Naive thymus-derived CD8-positive, alpha-beta T cell (primary cell): ENCODE data around the gene DSTYK. TPM values are rescaled to one million over a fixed set of nuclear protein-coding genes. Genes with fewer than 3 reads are reported as not detected.

Source experiments
- ATAC-seq, 2 donors: fragments of 150-1000 bp; cut with Tn5 transposase in 1 of 2; sonication (Bioruptor Pico), chemical (Tn5 transposase) in 1 of 2; 1 replicate in 1 of 2; 2 replicates in 1 of 2; pipeline ENCODE4 v1.10.0; 2021; ENCODE audit warnings: mild to moderate bottlenecking in 2 of 2, moderate library complexity in 2 of 2
- POLR2A ChIA-PET: fragments of 350-600 bp; sonication (Branson Sonifier 250); formaldehyde crosslinking; loops from one replicate; lab custom pipeline; 2021; ENCODE audit warnings: antibody characterized with exemption; lab: Charles Lee
- DNase-seq, 10 donors: peaks; one replicate each; pipeline versions ENCODE4 v3.0.0 to v3.0.0-alpha.2; 2020 to 2022
- H3K27ac Mint-ChIP-seq, 10 donors: one replicate each; pipeline ENCODE4 v1.8.0; 2020 to 2022; ENCODE audit warnings: mild to moderate bottlenecking in 10 of 10, mixed read lengths in 10 of 10, moderate library complexity in 4 of 10, inconsistent platforms in 1 of 10
- H3K27me3 Mint-ChIP-seq, 5 donors: one replicate each; pipeline ENCODE4 v1.8.0; 2021 to 2022; ENCODE audit warnings: mixed read lengths in 5 of 5
- H3K36me3 Mint-ChIP-seq, 3 donors: one replicate each; pipeline ENCODE4 v1.8.0; 2020 to 2022; ENCODE audit warnings: mixed read lengths in 3 of 3, mild to moderate bottlenecking in 2 of 3, inconsistent platforms in 1 of 3
- H3K4me1 Mint-ChIP-seq, 4 donors: one replicate each; pipeline ENCODE4 v1.8.0; 2021 to 2022; ENCODE audit warnings: mixed read lengths in 4 of 4
- H3K4me3 Mint-ChIP-seq, 10 donors: one replicate each; pipeline ENCODE4 v1.8.0; 2020 to 2022; ENCODE audit warnings: mild to moderate bottlenecking in 10 of 10, mixed read lengths in 10 of 10, moderate library complexity in 6 of 10, inconsistent platforms in 1 of 10
- H3K9me3 Mint-ChIP-seq, 9 donors: one replicate each; pipeline ENCODE4 v1.8.0; 2020 to 2022; ENCODE audit warnings: mixed read lengths in 9 of 9, mild to moderate bottlenecking in 3 of 9, inconsistent platforms in 1 of 9, moderate library complexity in 1 of 9
- polyA plus RNA-seq, 3 donors: library from polyadenylated mRNA; unstranded; fragments of 300-500 nt; fragmentation: Illumina TruSeq; gene quantifications; one replicate each; pipeline ENCODE4 v1.2.3, GENCODE V29; 2021
- total RNA-seq, 8 experiments: library from RNA in 2 of 8; stranded (reverse) in 2 of 8; gene quantifications; one replicate each; pipeline ENCODE4 v1.2.3 and lab custom pipeline; 2021 to 2026

Gene DSTYK
- total and polyA plus RNA-seq, 5 experiments from 2014 or later = 5.2 to 17.5 (median 8.6) TPM

GRCh38 chr1:205129447-205130029 lies 82.0 kb downstream of the DSTYK start:
- Mint-ChIP-seq H3K4me3 (no peak overlapping the region), H3K27me3 (peaks cover 0 to 2% (median 0%) of the 10 kb centered on the region in 5 donors), H3K36me3 (no peaks in the 10 kb centered on the region), H3K27ac (no peak overlapping the region), H3K9me3 (no peaks in the 10 kb centered on the region), H3K4me1 (peaks cover 0 to 6% (median 0%) of the 10 kb centered on the region in 4 donors)
- POLR2A ChIA-PET = no interaction called here
- ATAC-seq (no peak), DNase-seq (no peak)

GRCh38 chr1:205128050-205128449 lies 83.5 kb downstream of the DSTYK start:
- Mint-ChIP-seq H3K4me1 (peaks cover 0 to 6% (median 3%) of the 10 kb centered on the region in 4 donors), H3K27ac (no peak overlapping the region), H3K27me3 (peaks cover 0 to 2% (median 0%) of the 10 kb centered on the region in 5 donors), H3K4me3 (no peak overlapping the region), H3K36me3 (no peaks in the 10 kb centered on the region), H3K9me3 (no peaks in the 10 kb centered on the region)
- DNase-seq (no peak), ATAC-seq (no peak)
- POLR2A ChIA-PET = no interaction called here

GRCh38 chr1:205127646-205128045 lies 83.9 kb downstream of the DSTYK start:
- H3K4me3 Mint-ChIP-seq = no peak overlapping the region
- H3K27me3 Mint-ChIP-seq = peaks cover 0 to 2% (median 0%) of the 10 kb centered on the region in 5 donors
- H3K4me1 Mint-ChIP-seq = peaks cover 2 to 10% (median 7%) of the 10 kb centered on the region in 4 donors
- no peaks in the 10 kb centered on the region for H3K9me3 Mint-ChIP-seq
- POLR2A ChIA-PET = no interaction called here
- no peaks in the 10 kb centered on the region for H3K36me3 Mint-ChIP-seq
- no peak overlapping the region for H3K27ac Mint-ChIP-seq
- DNase-seq = no peak
- no peak for ATAC-seq

GRCh38 chr1:205124726-205125125 lies 86.8 kb downstream of the DSTYK start:
- POLR2A ChIA-PET = interaction anchor here (0.7 kb wide), 1 partner anchor 134 kb away, joined by 6 read pairs; no protein-coding TSS in a partner anchor
- no peak overlapping the region for H3K4me3 Mint-ChIP-seq

GRCh38 chr1:205122489-205122882 lies 89.0 kb downstream of the DSTYK start:
- H3K27me3 Mint-ChIP-seq = no peaks in the 10 kb centered on the region
- peaks cover 0 to 19% (median 0%) of the 10 kb centered on the region in 3 donors for H3K36me3 Mint-ChIP-seq
- POLR2A ChIA-PET = interaction anchor here (0.5 to 2.9 kb wide), 5 partner anchors 19 to 510 kb away, joined by 4 to 17 read pairs (median 8); partner anchors contain the start of genes DSTYK, ELK4 and TMCC2
- ATAC-seq = no peak
- peaks cover 19 to 52% (median 49%) of the 10 kb centered on the region in 4 donors for H3K4me1 Mint-ChIP-seq
- no peak for DNase-seq
- no peaks in the 10 kb centered on the region for H3K9me3 Mint-ChIP-seq
- H3K4me3 Mint-ChIP-seq = peak overlapping the region; percentile 88 to 100 (median 98)
- H3K27ac Mint-ChIP-seq = peak overlapping the region; percentile 98 to 100 (median 100)

More at GRCh38 chr1:205124726-205125125, 86.8 kb downstream of the DSTYK start:
- H3K4me1 Mint-ChIP-seq = peaks cover 15 to 36% (median 34%) of the 10 kb centered on the region in 4 donors
- peak overlapping the region in 1 of 10 donors; percentile 14 for H3K27ac Mint-ChIP-seq
- peaks cover 0 to 3% (median 0%) of the 10 kb centered on the region in 3 donors for H3K36me3 Mint-ChIP-seq
- no peaks in the 10 kb centered on the region for H3K9me3 Mint-ChIP-seq
- no peak for ATAC-seq
- H3K27me3 Mint-ChIP-seq = no peaks in the 10 kb centered on the region
- no peak for DNase-seq

GRCh38 chr1:205121660-205122488 lies 89.6 kb downstream of the DSTYK start, which contains the start of gene RBBP5:
Gene RBBP5 (minus strand): TSS chr1:205121978. CDS start chr1:205121873, 105 bp downstream.
- POLR2A ChIA-PET = interaction anchor here (0.6 to 2.9 kb wide), 9 partner anchors 20 to 667 kb away, joined by 3 to 17 read pairs (median 6); partner anchors contain the start of genes DSTYK, ELK4, NUCKS1 and TMCC2
- H3K4me3 Mint-ChIP-seq = peak within 1 kb of the TSS; percentile 88 to 100 (median 98)
- H3K36me3 Mint-ChIP-seq = peaks cover 0 to 21% (median 0%) of the 10 kb centered on the region in 3 donors
- peaks cover 19 to 53% (median 49%) of the 10 kb centered on the region in 4 donors for H3K4me1 Mint-ChIP-seq
- no peaks in the 10 kb centered on the region for H3K27me3 Mint-ChIP-seq
- peak within 1 kb of the TSS; percentile 98 to 100 (median 100) for H3K27ac Mint-ChIP-seq
- ATAC-seq (peak; percentile 95), DNase-seq (peak; percentile 81 to 99 (median 94))
- H3K9me3 Mint-ChIP-seq = no peaks in the 10 kb centered on the region

GRCh38 chr1:205118752-205119151 lies 92.8 kb downstream of the DSTYK start:
- POLR2A ChIA-PET = no interaction called here
- H3K4me1 Mint-ChIP-seq = peaks cover 23 to 61% (median 58%) of the 10 kb centered on the region in 4 donors
- no peak for DNase-seq
- no peak for ATAC-seq
- peak overlapping the region in 4 of 10 donors; percentile 3 to 65 (median 8) for H3K27ac Mint-ChIP-seq
- H3K9me3 Mint-ChIP-seq = no peaks in the 10 kb centered on the region
- H3K36me3 Mint-ChIP-seq = peaks cover 0 to 47% (median 0%) of the 10 kb centered on the region in 3 donors
- peak overlapping the region in 6 of 10 donors; percentile 2 to 58 (median 39) for H3K4me3 Mint-ChIP-seq
- H3K27me3 Mint-ChIP-seq = no peaks in the 10 kb centered on the region

- POLR2A ChIA-PET = interaction anchor here (0.8 kb wide), 1 partner anchor 9 kb away, joined by 3 read pairs; no protein-coding TSS in a partner anchor
- H3K4me3 Mint-ChIP-seq = no peak overlapping the region
- H3K27me3 Mint-ChIP-seq = no peaks in the 10 kb centered on the region
- DNase-seq = no peak
- no peaks in the 10 kb centered on the region for H3K9me3 Mint-ChIP-seq
- H3K4me1 Mint-ChIP-seq = peaks cover 11 to 25% (median 14%) of the 10 kb centered on the region in 4 donors
- ATAC-seq = no peak
- H3K27ac Mint-ChIP-seq = peak overlapping the region in 3 of 10 donors; percentile 0 to 12 (median 5)
- H3K36me3 Mint-ChIP-seq = peaks cover 4 to 80% (median 13%) of the 10 kb centered on the region in 3 donors
Measured at GRCh38 chr1:205111354-205111753, 100.1 kb downstream of the DSTYK start.

GRCh38 chr1:205109711-205110110 lies 101.8 kb downstream of the DSTYK start:
- Mint-ChIP-seq H3K27me3 (no peaks in the 10 kb centered on the region), H3K27ac (peak overlapping the region in 2 of 10 donors; percentile 33 to 36), H3K4me1 (peaks cover 7 to 19% (median 10%) of the 10 kb centered on the region in 4 donors), H3K9me3 (no peaks in the 10 kb centered on the region), H3K4me3 (no peak overlapping the region), H3K36me3 (peaks cover 11 to 85% (median 17%) of the 10 kb centered on the region in 3 donors)
- DNase-seq (no peak), ATAC-seq (no peak)
- POLR2A ChIA-PET = interaction anchor here (0.7 kb wide), 1 partner anchor 135 kb away, joined by 3 read pairs; no protein-coding TSS in a partner anchor

GRCh38 chr1:205109269-205109668 lies 102.2 kb downstream of the DSTYK start:
- Mint-ChIP-seq H3K27ac (peak overlapping the region in 5 of 10 donors; percentile 1 to 79 (median 53)), H3K4me3 (no peak overlapping the region), H3K4me1 (peaks cover 7 to 19% (median 10%) of the 10 kb centered on the region in 4 donors), H3K27me3 (no peaks in the 10 kb centered on the region), H3K9me3 (no peaks in the 10 kb centered on the region), H3K36me3 (peaks cover 11 to 86% (median 19%) of the 10 kb centered on the region in 3 donors)
- ATAC-seq = no peak
- POLR2A ChIA-PET = interaction anchor here (0.7 kb wide), 1 partner anchor 135 kb away, joined by 3 read pairs; no protein-coding TSS in a partner anchor
- no peak for DNase-seq

- Mint-ChIP-seq H3K27ac (peak overlapping the region in 1 of 10 donors; percentile 61), H3K4me3 (no peak overlapping the region), H3K9me3 (no peaks in the 10 kb centered on the region), H3K27me3 (no peaks in the 10 kb centered on the region), H3K36me3 (peaks cover 15 to 87% (median 25%) of the 10 kb centered on the region in 3 donors), H3K4me1 (peaks cover 7 to 19% (median 10%) of the 10 kb centered on the region in 4 donors)
- ATAC-seq (no peak), DNase-seq (no peak)
- POLR2A ChIA-PET = no interaction called here
Measured at GRCh38 chr1:205108464-205108863, 103.0 kb downstream of the DSTYK start.

- no peak overlapping the region for H3K4me3 Mint-ChIP-seq
- ATAC-seq (no peak), DNase-seq (no peak)
- POLR2A ChIA-PET = interaction anchor here (0.7 kb wide), 1 partner anchor 243 kb away, joined by 6 read pairs; no protein-coding TSS in a partner anchor
- H3K9me3 Mint-ChIP-seq = no peaks in the 10 kb centered on the region
- peak overlapping the region in 2 of 10 donors; percentile 30 to 73 for H3K27ac Mint-ChIP-seq
- no peaks in the 10 kb centered on the region for H3K27me3 Mint-ChIP-seq
- peaks cover 7 to 17% (median 10%) of the 10 kb centered on the region in 4 donors for H3K4me1 Mint-ChIP-seq
- H3K36me3 Mint-ChIP-seq = peaks cover 17 to 92% (median 26%) of the 10 kb centered on the region in 3 donors
Measured at GRCh38 chr1:205107327-205107726, 104.2 kb downstream of the DSTYK start.
